T-helper 1 cell (primary cell): ENCODE data around the gene DCAF16.
A peak's percentile ranks its signal among the peaks of the same experiment; 100 is the strongest.

Experiments used
- DNase-seq, 5 donors: peaks; one replicate each; pipeline ENCODE4 v3.0.0-alpha.2; 2012 to 2020

The DCAF16 gene

DNA sequence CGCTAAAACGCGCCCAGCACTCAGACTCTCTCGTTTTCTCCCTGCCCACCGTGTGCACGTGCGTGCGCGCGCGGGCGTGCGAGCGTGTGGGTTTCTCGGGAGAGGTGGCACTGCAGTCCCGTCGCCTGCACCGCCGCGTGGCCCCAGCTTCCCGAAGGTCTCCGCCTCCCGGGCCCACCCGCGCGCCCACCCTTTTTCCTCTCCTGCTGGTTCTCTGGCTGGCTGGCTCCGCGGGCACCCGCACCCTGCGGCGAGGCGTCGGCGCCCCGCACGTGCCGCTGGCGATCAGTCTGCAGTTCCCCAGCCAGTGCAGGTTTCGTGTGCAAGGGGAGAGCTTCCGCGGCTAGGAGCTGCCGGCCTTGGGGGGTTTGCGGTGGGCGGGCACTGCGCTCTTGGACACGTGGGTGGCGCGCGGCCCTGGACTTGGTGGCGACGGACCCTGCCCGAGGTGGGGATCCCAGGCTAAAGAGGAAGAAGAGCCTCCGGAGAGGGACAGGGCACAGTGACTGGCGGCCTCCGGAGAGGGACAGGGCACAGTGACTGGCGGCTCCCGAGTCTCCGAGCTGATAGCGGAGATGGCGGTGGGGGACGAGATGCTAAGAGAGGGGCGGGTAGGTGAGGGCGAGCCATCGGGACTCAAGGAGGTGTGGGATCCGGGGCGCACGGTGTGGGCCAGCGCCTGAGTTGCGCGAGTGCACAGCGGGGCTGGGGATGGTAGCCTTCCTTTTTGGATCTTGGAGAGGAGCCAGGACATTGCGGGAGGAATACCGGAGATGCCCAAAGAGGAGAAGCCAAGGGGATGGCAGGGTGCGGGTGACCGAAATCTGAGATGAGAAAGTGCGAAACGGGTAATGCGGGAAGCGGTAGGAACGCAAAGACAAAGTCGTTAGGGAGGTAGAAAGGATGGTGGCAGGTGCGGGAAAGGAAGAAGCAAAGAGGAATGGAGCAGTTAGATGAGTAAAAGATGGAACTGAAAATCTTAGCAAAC is 29.0 kb downstream of the DCAF16 start, which contains the start of gene FAM184B:
TSS of gene FAM184B (minus strand) at position 322 of the 988 bp plus-strand sequence. CDS start 322 bp downstream, outside the sequence.
- no peak for DNase-seq

DNA sequence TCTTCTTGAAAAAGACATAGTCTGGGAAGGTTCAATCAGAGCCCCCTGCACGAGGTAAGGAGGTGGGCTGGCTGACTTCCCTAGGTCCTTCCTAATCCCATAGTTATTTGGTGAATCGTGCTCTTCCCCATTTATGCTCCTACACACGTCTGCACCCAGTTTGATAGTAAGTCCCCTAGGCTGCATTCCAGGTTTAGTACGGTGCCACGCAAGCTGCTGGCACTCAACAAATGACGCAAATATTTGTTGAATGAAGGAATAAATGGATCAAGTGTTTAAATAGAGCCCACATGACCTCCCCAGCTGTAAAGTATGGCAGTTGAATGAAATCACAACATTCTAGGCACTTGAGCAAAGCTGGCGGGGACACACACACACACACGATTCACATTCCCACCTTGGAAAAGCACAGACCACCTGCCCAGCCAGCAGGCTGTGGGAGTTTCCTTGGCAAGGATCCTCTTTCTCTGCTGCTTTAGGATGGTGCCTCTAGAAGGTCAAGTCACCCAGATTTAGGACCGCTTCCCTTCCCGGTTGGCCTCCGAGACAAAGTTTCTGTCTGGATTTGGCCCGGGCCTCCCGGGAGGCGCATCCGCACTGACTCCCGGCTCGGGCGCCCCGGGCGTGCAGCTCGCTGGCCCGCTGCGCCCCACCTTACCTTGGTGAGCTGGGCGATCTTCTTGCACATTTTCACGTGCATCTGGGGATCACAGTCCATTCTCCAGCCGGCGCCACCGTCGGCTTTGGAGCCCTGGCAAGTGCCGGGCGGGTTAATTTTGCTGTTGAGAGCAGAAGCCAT is 29.9 kb downstream of the DCAF16 start:
- no peak for DNase-seq

DNA sequence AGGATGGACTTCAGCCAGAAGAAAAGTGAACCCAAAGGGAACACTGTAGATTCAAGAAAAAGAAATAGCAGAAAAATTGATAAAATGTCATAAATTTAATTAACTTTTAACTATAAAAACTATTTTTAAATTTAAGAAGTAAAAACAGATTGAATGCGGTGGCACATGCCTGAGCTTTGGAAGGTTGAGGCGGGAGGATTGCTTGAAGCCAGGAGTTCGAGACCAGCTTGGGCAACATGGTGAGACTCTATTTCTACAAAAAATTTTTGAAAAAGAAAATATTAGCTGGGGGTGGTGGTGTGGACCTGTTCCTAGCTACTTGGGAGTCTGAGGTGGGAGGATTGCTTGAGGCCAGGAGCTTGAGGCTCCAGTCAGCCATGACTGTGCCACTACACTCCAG is 32.1 kb downstream of the DCAF16 start:
- no peak for DNase-seq

DNA sequence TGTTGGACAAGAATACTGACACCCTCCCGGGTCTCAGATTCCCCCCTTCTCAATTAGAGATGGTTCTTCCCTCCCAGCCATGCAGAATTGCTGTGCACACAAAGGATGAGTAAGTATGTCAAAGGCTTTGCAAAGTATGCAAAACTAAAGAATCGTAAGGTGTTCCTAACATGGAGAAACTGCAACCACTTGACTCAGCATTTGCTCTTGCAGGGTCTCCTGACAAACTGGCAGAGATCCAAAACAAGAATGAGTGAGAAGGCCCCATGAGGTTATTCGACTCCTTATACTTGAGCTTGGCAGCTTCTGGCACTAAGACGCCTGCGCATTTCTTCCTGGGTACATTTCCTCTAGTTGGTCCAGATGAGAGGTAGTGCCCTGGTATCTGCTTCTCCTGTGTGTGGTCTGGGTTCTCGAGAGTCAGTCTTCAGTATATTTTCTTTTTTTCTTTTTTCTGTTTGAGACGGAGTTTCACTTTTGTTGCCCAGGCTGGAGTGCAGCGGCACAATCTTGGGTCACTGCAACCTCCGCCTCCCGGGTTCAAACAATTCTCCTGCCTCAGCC is 37.3 kb downstream of the DCAF16 start:
- DNase-seq: no peak

DNA sequence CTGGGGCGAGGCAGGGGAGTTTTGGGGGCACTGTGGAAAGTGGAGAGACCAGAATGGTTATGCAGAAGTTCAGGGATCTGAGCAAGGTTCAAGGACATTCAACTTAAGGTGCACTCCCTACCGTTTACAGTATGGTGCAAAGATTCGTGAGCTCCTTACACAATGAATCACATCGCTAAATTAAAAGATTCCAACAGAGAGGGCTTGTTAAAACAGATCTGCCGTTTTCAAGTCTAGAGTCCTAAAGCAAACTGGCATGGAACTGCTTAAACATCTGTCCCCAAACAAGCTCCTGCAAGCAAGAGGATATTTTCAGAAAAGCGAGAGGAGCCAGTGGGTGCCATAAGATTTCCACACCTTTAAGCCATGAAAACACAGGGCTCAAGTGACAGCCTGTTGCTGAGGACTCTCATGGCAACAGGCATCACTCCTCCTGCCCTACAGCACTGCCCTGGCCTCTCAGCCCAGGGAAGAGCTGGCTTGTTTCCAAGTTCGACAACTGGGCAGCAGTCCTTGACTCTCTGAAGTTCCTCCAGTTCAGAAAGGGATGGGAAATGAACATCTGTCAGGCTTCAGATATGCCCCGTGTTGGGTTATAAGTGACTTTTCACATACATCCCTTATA is 39.2 kb downstream of the DCAF16 start:
- no peak for DNase-seq

DNA sequence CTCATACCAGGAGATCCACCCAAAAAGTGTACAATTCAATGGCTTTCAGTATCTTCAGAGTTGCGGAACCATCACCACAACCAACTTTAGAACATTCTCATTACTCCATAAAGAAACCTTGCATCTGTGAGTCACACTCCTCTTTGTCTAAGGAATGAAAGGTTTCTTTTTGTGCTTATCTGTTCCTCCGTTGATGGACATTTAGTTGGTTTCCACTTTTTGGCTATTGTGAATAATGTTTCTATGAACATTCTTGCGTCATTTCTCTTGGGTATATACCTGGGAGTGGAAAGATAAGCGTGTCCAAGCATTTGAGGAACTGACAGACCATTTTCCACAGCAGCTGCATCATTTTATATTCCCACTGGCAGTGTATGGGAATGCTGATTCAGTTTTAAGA is 39.7 kb downstream of the DCAF16 start:
- DNase-seq: no peak

DNA sequence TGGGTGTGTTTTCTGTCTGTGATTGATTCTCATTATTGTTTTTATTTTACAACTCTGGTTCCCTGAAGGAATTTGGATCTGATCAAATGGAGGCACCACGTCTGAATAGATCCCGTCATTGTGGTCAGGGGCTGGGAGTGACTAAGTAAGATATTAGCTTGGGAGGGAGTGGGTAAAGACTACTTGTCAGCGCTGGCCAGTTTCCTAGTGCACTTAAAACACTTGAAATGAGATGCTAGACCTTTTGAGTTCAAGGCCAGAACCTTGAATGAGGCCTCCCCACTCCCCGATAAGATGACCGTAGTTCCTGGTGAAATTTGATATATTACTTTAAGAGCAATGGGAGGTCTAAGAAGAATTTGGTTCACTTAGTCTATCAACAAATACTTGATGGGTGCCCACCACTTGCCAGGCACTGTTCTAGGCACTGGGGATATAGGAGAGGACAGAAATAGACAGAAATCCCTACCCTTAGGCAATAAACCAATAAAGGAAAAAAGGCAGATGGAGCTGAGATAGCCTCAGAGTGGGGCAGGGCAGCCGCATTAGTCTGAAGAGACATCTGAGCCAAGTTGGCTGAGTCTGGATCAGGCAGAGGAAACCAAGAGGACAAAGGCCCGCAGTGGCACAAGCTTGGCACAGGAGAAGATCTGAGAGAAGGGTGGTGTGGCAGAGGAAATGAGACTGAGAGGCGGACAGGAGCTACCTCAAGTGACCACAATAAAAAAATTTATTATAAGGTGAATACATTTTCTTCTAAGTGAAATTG is 41.0 kb downstream of the DCAF16 start:
- DNase-seq: no peak

DNA sequence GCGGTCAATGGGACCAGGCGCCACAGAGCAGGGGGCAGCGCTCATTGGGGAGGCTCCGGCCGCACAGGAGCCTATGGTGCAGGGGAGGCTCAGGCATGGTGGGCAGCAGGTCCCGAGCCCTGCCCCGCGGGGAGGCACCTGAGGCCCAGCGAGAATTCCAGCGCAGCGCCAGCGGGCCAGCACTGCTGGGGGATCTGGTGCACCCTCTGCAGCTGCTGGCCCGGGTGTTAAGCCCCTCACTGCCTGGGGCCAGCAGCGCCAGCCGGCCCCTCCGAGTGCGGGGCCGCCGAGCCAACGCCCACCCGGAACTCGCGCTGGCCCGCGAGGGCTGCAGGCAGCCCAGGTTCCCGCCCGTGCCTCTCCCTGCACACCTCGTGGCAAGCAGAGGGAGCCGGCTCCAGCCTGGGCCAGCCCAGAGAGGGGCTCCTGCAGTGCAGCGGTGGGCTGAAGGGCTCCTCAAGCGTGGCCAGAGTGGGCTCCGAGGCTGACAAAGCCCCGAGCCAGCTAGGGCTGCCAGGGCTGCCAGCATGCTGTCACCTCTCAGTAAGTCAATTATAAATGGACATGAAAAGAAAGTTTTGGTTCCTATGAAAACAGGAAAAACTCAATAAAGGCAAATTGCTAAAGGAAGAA is 43.6 kb downstream of the DCAF16 start:
- DNase-seq: no peak

DNA sequence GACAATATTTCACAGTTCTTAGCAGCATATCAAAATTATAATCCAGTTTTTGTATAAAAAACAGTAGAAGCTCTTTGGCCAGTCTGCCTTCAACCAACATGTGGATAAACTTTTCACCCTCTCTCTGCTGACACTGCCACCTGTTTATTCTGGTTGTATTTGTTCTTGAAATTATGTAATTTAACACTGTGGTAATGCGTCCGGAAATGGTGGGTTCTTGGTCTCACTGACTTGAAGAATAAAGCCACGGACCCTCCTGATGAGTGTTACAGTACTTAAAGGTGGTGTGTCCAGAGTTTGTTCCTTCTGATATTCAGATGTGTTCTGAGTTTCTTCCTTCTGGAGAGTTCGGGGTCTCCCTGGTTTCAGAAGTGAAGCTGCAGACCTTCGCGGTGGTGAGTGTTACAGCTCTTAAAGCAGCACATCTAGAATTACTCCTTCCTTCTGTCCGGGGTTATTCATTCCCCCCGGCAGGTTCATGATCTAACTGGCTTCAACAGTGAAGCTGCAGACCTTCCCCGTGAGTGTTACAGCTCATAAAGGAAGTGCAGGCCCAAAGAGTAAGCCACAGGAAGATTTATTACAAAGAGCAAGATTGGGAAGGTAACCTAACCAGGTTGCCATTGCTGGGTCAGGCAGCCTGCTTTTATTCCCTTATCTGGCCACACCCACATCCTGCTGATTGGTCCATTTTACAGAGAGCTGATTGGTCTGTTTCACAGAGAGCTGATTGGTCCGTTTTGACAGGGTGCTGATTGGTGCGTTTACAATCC is 44.9 kb downstream of the DCAF16 start:
- DNase-seq: no peak

DNA sequence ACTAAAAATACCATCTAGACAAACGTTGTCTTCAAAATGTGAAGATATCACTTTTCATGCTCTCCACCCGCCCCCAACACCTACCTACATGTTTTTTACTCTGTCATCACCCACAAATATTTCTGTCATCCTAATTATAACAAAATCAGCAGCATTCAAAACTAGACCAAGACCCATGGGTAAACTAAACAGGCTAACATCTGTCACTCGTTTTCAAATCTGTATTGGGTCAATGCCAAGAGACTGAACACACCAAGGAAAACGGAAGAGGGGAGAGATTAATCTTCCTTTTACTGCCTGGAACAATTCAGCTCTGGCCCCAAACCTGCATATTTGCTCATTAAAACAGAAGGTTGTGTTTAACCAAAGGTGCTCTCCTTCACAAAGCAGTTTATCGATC is 46.6 kb downstream of the DCAF16 start:
- no peak for DNase-seq

DNA sequence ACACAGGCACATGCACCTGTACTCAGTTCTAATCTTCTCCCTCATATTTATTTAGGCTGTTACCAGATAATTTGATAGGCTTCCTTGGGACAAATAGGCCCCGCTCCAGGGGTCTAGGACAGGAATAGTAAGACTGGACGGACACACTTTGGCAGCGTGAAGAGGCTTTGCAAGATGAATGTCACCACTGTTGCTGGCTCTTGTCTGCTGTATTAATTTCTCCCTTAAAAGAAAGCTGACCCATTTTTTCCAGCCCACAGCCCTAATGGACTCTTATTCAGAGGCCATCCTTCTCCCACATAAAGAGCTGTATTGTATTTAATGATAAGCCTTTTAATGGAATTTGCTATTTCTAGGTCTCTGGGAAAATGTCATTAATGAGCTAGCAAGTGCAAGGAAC is 47.1 kb downstream of the DCAF16 start:
- no peak for DNase-seq

DNA sequence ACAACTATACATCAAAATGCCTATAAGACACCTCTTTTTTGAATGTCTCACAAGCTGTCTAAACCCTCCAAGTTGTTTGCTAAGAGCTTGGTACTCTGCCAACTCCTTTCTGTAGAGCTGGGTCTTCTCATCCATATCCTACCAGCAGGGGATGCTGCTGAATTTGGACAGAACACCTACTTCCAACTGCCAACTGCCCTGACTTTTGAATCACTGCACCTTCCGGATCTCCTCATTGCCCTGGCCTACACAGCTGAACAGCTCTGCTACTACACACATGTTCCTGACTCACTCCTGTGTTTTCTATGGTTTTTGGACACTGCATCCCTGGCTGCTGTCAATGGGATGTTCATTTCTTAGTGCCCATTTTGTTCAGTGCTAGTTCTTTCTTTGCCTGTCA is 47.8 kb downstream of the DCAF16 start:
- peak in 1 of 5 donors; percentile 8 for DNase-seq

DNA sequence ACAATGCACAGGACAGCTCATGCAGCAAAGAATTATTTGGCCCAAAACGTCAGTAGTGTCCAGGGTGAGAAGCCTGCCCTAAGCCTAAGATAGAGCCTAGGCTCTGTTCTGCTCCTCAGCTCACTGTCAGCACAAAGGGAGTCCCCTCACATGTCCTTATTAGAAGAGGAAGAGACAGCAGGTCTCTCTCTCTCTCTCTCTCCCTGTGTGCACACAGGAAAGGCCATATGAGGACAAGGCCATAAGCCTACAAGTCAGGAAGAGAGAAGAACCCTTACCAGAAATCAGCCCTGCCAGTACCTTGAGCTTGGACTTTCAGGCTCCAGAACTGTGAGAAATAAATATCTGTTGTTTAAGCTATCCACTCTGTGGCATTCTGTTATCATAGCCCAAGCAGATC is 49.5 kb downstream of the DCAF16 start:
- no peak for DNase-seq

DNA sequence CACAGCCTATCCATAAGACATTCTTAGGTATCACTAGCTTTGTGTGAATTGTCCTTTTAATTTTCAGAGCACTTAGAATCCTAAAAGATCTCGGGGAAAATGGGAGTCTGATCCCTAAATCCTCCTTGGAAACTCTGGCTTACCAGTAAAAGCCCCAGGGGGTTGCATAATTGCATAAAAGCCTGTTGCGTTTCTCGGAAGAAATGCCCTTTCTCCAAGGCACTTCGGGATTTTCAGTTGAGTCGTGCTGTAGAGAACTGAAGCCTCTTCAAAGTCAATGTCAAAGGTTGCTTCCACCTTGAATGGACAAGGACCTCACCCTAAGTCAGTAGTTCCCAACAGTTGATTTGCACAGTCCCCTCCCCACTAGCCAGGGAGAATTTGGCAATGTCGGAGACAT is 49.9 kb downstream of the DCAF16 start:
- no peak for DNase-seq

DNA sequence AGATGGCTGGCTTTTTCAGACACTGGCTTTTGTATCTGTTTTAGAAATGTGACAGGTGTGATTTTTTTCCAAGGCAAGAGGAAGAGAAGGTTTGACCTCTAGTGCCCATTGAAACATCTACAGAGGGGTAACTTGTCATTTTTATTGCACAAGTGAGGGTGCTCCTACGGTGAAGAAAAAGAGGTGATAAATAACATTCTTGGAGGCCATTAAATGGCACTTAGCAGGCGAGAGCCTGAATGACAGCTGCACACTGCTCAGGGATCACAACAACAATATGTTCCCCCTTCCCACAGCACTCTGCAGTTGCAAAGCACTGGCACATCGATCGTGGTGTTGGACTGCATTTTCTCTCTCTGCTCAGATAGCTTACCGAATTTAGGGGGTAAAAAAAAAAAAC is 52.1 kb downstream of the DCAF16 start:
- no peak for DNase-seq

DNA sequence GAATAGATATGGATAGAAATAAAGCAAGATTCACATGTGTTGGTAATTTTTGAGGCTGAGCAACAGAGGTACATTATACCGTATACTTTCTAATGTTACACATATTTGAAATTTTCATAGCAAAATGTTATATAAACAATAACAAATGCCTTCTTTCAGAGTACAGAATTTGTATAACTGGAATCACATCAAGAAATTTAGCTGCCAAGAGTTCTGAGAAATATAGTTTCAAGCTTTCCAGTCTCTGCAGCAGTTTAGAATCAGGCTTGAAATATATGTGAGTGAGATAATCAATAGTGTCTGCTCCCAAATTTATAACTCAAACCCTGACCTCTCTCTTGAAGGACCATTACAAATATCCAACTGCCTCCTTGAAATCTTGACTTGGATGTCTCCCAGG is 52.9 kb downstream of the DCAF16 start:
- DNase-seq: no peak

DNA sequence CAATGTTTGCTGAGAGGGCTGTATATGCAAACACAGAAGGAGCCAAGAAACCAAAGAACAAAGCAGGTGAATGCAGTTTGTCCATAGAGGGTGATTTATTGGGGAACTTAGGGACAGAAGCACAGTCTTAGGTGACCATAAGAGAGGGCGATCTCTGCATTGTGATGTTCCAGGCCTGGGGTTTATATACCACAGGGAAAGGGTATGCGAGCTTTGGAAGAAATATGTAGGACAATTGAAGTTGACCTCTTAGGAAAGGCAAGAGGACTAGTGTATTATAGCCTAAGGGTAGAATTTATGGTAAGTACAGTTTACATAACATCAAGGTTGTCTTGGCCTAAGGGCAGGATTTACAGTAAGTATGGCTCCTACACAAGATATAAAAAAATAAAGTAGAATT is 56.9 kb downstream of the DCAF16 start:
- DNase-seq: no peak
